HUES64 (cell line): ENCODE results near the gene PCDHA8.
"Not testable (repeated sequence)": the region's sequence is repeated elsewhere in the genome, so short reads cannot be mapped to it uniquely, and the experiment has no call there.

ENCODE experiments used
- H3K27ac ChIP-seq: 2 replicates; pipeline ENCODE4 v1.7.0; 2013; ENCODE audit warnings: low read depth, low read length, inconsistent platforms
- H3K27me3 ChIP-seq: 2 replicates; pipeline ENCODE4 v1.6.1; 2013; ENCODE audit warnings: mild to moderate bottlenecking, low read length; ENCODE audit not compliant: insufficient read depth
- H3K36me3 ChIP-seq: 2 replicates; pipeline ENCODE4 v1.6.1; 2013; ENCODE audit warnings: mild to moderate bottlenecking, low read length; ENCODE audit not compliant: insufficient read depth
- H3K4me1 ChIP-seq: 2 replicates; pipeline ENCODE4 v1.6.1; 2013; ENCODE audit warnings: mild to moderate bottlenecking, low read length, moderate library complexity; ENCODE audit not compliant: insufficient read depth
- H3K4me3 ChIP-seq: 2 replicates; pipeline ENCODE4 v1.5.1; 2013; ENCODE audit warnings: mild to moderate bottlenecking, low read length, moderate library complexity
- H3K9ac ChIP-seq: 2 replicates; pipeline ENCODE4 v1.6.1; 2013; ENCODE audit warnings: mild to moderate bottlenecking, low read depth, low read length
- H3K9me3 ChIP-seq: 2 replicates; pipeline ENCODE4 v1.6.1; 2013; ENCODE audit warnings: low read depth, low read length; ENCODE audit not compliant: insufficient read depth
- WGBS: fragments of 150-250, 120-280 bp; methylation state at CpG from one replicate; pipeline ENCODE4 v1.1.7; 2013; ENCODE audit warnings: missing lambda C conversion rate; 5-methylcytosine and 5-hydroxymethylcytosine counted together

Gene PCDHA8

DNA sequence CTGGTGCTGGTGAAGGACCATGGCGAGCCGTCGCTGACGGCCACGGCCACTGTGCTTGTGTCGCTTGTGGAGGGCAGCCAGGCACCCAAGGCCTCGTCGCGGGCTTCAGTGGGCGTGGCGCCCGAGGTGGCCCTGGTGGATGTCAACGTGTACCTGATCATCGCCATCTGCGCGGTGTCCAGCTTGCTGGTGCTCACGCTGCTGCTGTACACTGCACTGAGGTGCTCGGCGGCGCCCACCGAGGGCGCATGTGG is 16.9 kb downstream of the PCDHA8 start:
- Histone ChIP-seq H3K9me3 (no peaks in the 10 kb centered on the region), H3K4me3 (no peak overlapping the region)
- 97% methylated on average over 22 of the region's 22 CpGs for WGBS

DNA sequence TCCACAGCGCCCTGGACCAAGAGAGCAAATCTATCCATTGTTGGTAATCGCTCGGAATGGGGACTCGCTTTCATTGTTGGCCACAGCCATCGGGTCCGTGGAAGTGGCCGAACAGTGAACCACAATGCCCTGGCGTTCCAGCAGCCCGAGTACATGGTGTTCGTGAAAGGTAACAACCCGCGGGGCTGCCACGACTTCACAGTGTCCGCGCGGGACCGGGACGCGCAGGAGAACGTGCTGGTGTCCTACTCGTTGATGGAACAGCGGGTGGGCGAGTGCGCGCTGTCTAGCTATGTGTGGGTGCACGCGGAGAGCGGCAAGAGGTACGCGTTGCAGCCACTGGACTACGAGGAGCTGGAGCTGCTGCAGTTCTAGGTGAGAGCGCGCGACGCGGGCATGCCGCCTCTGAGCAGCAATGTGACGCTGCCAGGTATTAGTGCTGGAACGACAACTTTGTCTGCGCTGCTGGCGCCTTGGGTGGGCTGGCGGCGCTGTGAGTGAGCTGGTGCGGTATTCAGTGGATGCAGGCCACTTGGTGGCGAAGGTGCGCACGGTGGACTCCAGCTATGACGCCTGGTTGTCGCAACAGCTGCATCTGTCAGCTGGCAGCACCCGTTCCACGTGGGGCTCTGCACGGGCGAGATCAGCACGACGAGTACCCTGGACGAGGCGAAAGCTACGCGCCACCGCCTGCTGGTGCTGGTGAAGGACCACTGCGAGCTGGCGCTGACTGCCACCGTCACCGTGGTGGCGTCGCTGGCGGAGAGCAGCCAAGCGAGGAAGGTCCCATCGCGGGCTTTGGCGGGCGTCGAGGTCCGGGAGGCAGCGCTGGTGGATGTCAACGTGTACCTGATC is 21.7 kb downstream of the PCDHA8 start:
- Histone ChIP-seq H3K4me3 (no peak overlapping the region), H3K4me1 (0 out of 2 replicates have a peak, but pooled peaks cover 2% of the 10 kb centered on the region), H3K27ac (no peak overlapping the region), H3K36me3 (no peaks in the 10 kb centered on the region; the same call in 1 of the 2 replicates), H3K9me3 (no peaks in the 10 kb centered on the region; the same call in 1 of the 2 replicates), H3K9ac (no peak overlapping the region), H3K27me3 (no peaks in the 10 kb centered on the region)
- 97% methylated on average over 76 of the region's 76 CpGs for WGBS

More for the DNA sequence above, 16.9 kb downstream of the PCDHA8 start:
- Histone ChIP-seq H3K27me3 (no peaks in the 10 kb centered on the region), H3K36me3 (no peaks in the 10 kb centered on the region), H3K9ac (no peak overlapping the region), H3K27ac (no peak overlapping the region), H3K4me1 (0 out of 2 replicates have a peak, but pooled peaks cover 3% of the 10 kb centered on the region)

DNA sequence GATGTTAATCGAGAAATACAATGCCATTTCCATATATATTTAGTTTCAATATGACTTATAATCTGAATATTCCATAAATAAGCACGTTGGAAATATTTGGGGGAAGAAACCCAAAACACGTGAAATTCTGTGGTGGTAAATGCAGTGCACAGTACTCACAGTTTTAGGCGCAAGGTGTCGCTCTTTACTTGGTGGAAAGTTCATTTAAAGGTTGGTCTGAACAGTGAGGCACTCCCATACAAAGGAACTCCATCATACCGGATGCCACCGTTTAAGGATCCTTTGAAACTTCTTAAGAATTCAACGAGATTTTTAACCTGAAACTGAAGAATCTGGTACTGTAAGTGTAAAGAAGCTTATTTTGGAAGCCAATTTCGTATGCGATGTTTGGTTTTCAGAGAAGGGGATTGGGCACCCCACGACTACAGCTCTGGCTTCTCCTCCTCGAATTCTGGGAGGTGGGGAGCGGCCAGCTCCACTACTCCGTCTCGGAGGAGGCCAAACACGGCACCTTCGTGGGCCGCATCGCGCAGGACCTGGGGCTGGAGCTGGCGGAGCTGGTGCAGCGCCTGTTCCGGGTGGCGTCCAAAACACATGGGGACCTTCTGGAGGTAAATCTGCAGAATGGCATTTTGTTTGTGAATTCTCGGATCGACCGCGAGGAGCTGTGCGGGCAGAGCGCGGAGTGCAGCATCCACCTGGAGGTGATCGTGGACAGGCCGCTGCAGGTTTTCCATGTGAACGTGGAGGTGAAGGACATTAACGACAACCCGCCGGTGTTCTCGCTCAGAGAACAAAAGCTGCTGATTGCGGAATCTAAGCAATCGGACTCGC is 28.0 kb downstream of the PCDHA8 start, which contains the start of gene PCDHA11:
TSS of gene PCDHA11 (plus strand) at position 237 of the 834 bp plus-strand sequence. CDS start at position 384, 147 bp downstream.
- H3K9me3 ChIP-seq = 0 out of 2 replicates have a peak, but pooled peaks cover 4% of the 10 kb centered on the region
- peak within 1 kb of the TSS; percentile 65; the same call in 1 of the 2 replicates for H3K27ac ChIP-seq
- peak within 1 kb of the TSS; percentile 84 for H3K9ac ChIP-seq

DNA sequence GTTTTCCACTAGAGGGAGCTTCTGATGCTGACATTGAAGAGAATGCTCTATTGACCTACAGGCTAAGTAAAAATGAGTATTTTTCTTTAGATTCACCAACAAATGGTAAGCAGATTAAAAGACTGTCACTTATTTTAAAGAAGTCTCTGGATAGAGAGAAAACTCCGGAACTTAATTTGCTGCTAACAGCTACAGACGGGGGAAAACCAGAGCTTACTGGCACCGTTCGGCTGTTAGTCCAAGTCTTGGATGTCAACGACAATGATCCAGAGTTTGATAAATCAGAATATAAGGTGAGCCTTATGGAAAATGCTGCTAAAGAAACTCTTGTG is 28.5 kb downstream of the PCDHA8 start:
- Histone ChIP-seq H3K9ac (peak overlapping the region; percentile 84), H3K4me3 (peak overlapping the region; percentile 71), H3K4me1 (0 out of 2 replicates have a peak, but pooled peaks cover 3% of the 10 kb centered on the region), H3K36me3 (peaks cover 6% of the 10 kb centered on the region; the same call in 1 of the 2 replicates), H3K27ac (no peak overlapping the region), H3K27me3 (no peaks in the 10 kb centered on the region), H3K9me3 (0 out of 2 replicates have a peak, but pooled peaks cover 4% of the 10 kb centered on the region)
- 87% methylated on average over 5 of the region's 5 CpGs for WGBS

More for the DNA sequence above, 28.0 kb downstream of the PCDHA8 start, which contains the start of gene PCDHA11:
- peak within 1 kb of the TSS; percentile 71 for H3K4me3 ChIP-seq
- H3K36me3 ChIP-seq = peaks cover 6% of the 10 kb centered on the region; the same call in 1 of the 2 replicates
- 3% methylated on average over 40 of the region's 41 CpGs for WGBS
- no peaks in the 10 kb centered on the region for H3K27me3 ChIP-seq
- 0 out of 2 replicates have a peak, but pooled peaks cover 3% of the 10 kb centered on the region for H3K4me1 ChIP-seq

DNA sequence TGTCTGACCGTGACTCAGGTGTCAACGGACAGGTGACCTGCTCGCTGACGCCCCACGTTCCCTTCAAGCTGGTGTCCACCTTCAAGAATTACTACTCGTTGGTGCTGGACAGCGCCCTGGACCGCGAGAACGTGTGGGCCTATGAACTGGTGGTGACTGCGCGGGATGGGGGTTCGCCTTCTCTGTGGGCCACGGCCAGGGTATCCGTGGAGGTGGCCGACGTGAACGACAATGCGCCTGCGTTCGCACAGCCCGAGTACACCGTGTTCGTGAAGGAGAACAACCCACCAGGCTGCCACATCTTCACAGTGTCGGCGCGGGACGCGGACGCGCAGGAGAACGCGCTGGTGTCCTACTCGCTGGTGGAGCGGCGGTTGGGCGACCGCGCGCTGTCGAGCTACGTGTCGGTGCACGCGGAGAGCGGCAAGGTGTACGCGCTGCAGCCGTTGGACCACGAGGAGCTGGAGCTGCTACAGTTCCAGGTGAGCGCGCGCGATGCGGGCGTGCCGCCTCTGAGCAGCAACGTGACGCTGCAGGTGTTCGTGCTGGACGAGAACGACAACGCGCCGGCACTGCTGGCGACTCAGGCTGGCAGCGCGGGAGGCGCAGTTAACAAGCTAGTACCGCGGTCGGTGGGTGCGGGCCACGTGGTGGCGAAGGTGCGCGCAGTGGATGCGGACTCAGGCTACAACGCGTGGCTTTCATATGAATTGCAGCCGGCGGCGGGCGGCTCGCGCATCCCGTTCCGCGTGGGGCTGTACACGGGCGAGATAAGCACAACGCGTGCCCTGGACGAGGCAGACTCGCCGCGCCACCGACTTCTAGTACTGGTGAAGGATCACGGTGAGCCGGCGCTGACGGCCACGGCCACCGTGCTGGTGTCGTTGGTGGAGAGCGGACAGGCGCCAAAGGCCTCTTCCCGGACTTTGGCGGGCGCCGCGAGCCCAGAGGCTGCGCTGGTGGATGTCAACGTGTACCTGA is 29.5 kb downstream of the PCDHA8 start:
- 0 out of 2 replicates have a peak, but pooled peaks cover 4% of the 10 kb centered on the region for H3K9me3 ChIP-seq
- WGBS = 97% methylated on average over 114 of the region's 114 CpGs

DNA sequence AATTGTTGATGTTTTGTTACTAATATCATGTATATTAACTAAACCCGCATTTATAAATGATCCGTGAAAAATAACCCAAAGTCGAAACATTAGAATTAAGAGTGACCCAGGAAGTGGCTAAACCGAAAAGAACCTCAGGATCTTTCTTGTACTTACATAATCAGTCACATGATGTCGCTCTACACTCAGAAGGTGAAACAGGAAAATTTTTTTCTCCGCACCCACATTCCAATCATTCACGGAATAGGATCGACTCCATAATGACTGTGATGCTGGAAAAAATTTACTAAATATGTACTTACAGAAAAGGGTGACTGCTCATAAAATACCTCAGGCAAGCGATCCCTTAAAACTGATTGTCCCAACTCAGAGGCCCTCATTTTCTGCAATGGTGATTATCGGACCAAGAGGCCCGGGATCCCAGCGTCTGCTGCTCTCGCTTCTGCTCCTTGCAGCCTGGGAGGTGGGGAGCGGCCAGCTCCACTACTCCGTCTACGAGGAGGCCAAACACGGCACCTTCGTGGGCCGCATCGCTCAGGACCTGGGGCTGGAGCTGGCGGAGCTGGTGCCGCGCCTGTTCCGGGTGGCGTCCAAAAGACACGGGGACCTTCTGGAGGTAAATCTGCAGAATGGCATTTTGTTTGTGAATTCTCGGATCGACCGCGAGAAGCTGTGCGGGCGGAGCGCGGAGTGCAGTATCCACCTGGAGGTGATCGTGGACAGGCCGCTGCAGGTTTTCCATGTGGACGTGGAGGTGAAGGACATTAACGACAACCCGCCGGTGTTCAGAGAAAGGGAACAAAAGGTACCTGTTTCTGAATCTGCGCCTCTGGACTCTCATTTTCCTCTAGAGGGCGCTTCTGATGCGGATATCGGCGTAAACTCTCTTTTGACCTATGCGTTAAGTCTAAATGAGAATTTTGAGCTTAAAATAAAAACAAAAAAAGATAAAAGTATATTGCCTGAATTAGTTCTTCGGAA is 34.4 kb downstream of the PCDHA8 start, which contains the start of gene PCDHA12:
TSS of gene PCDHA12 (plus strand) at position 224 of the 981 bp plus-strand sequence. CDS start at position 389, 165 bp downstream.
- Histone ChIP-seq H3K27me3 (no peaks in the 10 kb centered on the region), H3K9me3 (no peaks in the 10 kb centered on the region), H3K27ac (peak within 1 kb of the TSS; percentile 39; the same call in 1 of the 2 replicates), H3K9ac (peak within 1 kb of the TSS; percentile 78), H3K4me3 (peak within 1 kb of the TSS; percentile 71), H3K36me3 (peaks cover 14% of the 10 kb centered on the region; the same call in 1 of the 2 replicates), H3K4me1 (no peaks in the 10 kb centered on the region)
- 92% methylated on average over 47 of the region's 47 CpGs for WGBS

More for the DNA sequence above, 29.5 kb downstream of the PCDHA8 start:
- Histone ChIP-seq H3K9ac (no peak overlapping the region), H3K27me3 (no peaks in the 10 kb centered on the region), H3K4me3 (no peak overlapping the region; the same call in 1 of the 2 replicates), H3K4me1 (0 out of 2 replicates have a peak, but pooled peaks cover 3% of the 10 kb centered on the region), H3K27ac (no peak overlapping the region), H3K36me3 (peaks cover 6% of the 10 kb centered on the region; the same call in 1 of the 2 replicates)

DNA sequence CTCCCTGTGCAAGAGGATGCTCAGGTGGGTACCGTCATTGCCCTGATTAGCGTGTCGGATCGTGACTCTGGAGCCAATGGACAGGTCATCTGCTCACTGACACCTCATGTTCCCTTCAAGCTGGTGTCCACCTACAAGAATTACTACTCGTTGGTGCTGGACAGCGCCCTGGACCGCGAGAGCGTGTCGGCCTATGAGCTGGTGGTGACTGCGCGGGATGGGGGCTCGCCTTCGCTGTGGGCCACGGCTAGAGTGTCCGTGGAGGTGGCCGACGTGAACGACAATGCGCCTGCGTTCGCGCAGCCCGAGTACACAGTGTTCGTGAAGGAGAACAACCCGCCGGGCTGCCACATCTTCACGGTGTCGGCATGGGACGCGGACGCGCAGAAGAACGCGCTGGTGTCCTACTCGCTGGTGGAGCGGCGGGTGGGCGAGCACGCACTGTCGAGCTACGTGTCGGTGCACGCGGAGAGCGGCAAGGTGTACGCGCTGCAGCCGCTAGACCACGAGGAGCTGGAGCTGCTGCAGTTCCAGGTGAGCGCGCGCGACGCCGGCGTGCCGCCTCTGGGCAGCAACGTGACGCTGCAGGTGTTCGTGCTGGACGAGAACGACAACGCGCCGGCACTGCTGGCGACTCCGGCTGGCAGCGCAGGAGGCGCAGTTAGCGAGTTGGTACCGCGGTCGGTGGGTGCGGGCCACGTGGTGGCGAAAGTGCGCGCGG is 35.7 kb downstream of the PCDHA8 start:
- 97% methylated on average over 80 of the region's 80 CpGs for WGBS
- not testable (repeated sequence) for H3K4me3 ChIP-seq, H3K4me1 ChIP-seq, H3K9me3 ChIP-seq, H3K27ac ChIP-seq, H3K9ac ChIP-seq, H3K27me3 ChIP-seq
- peaks cover 14% of the 10 kb centered on the region; the same call in 1 of the 2 replicates for H3K36me3 ChIP-seq

DNA sequence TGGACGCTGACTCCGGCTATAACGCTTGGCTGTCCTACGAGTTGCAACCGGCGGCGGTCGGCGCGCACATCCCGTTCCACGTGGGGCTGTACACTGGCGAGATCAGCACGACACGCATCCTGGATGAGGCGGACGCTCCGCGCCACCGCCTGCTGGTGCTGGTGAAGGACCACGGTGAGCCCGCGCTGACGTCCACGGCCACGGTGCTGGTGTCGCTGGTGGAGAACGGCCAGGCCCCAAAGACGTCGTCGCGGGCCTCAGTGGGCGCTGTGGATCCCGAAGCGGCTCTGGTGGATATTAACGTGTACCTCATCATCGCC is 36.2 kb downstream of the PCDHA8 start:
- Histone ChIP-seq H3K9me3 (no peaks in the 10 kb centered on the region), H3K27ac (no peak overlapping the region)
- 97% methylated on average over 37 of the region's 37 CpGs for WGBS

More for the DNA sequence above, 36.2 kb downstream of the PCDHA8 start:
- H3K9ac ChIP-seq = no peak overlapping the region
- no peaks in the 10 kb centered on the region for H3K4me1 ChIP-seq
- H3K27me3 ChIP-seq = no peaks in the 10 kb centered on the region
- peaks cover 14% of the 10 kb centered on the region; the same call in 1 of the 2 replicates for H3K36me3 ChIP-seq
- no peak overlapping the region for H3K4me3 ChIP-seq
